SU-DHL-6 (cell line): ENCODE data around the gene KCNIP4.

Source experiments
- H2AFZ ChIP-seq: fragments of 200-600 bp; sonication (generic); 2 replicates; pipeline ENCODE4 v1.6.1; 2014; ENCODE audit warnings: low read depth, mild to moderate bottlenecking, moderate library complexity, mixed read lengths, antibody characterized with exemption, low read length; ENCODE audit not compliant: severe bottlenecking
- H3F3A ChIP-seq: fragments of 200-600 bp; shearing (Covaris generic); 2 replicates; pipeline ENCODE4 v1.6.0; 2016; ENCODE audit warnings: antibody characterized with exemption, mild to moderate bottlenecking; ENCODE audit not compliant: insufficient read depth
- H3K27ac ChIP-seq: fragments of 200-600 bp; sonication (generic); 2 replicates; pipeline ENCODE4 v1.5.1; 2016; ENCODE audit warnings: low read depth, mild to moderate bottlenecking, low read length, moderate library complexity, mixed read lengths
- H3K27me3 ChIP-seq: fragments of 200-600 bp; sonication (generic), shearing (Covaris generic); 2 replicates; pipeline ENCODE4 v1.6.0; 2014; ENCODE audit warnings: mild to moderate bottlenecking, low read length
- H3K36me3 ChIP-seq: fragments of 200-600 bp; sonication (generic); 2 replicates; pipeline ENCODE4 v1.6.1; 2014; ENCODE audit warnings: mild to moderate bottlenecking, low read length, mixed read lengths
- H3K4me2 ChIP-seq: fragments of 300-600, 200-600 bp; shearing (Covaris generic), sonication (generic); 2 replicates; pipeline ENCODE4 v1.6.0; 2014; ENCODE audit warnings: low read length, low read depth, mild to moderate bottlenecking; ENCODE audit not compliant: poor library complexity, severe bottlenecking
- H3K4me3 ChIP-seq: fragments of 200-600 bp; sonication (generic); 2 replicates; pipeline ENCODE4 v1.5.1; 2014; ENCODE audit warnings: antibody characterized with exemption, low read length, mild to moderate bottlenecking, mixed read lengths; ENCODE audit not compliant: insufficient read depth, poor library complexity, severe bottlenecking
- H3K79me2 ChIP-seq: fragments of 200-600 bp; sonication (generic); 2 replicates; pipeline ENCODE4 v1.6.1; 2014; ENCODE audit warnings: mild to moderate bottlenecking, low read length, moderate library complexity; ENCODE audit not compliant: insufficient read depth
- H3K9ac ChIP-seq: fragments of 200-600 bp; sonication (generic); 2 replicates; pipeline ENCODE4 v1.7.0; 2014; ENCODE audit warnings: mild to moderate bottlenecking, low read length
- H3K9me2 ChIP-seq: fragments of 200-600 bp; sonication (generic); replicated peaks from 2 replicates; pipeline ENCODE4 v1.6.1; 2014; ENCODE audit warnings: low read length; ENCODE audit not compliant: insufficient read depth
- H3K9me3 ChIP-seq: fragments of 200-600 bp; sonication (generic); 2 replicates; pipeline ENCODE4 v1.6.1; 2014; ENCODE audit warnings: low read length, mixed read lengths; ENCODE audit not compliant: insufficient read depth
- H4K20me1 ChIP-seq: fragments of 200-600 bp; sonication (generic); 2 replicates; pipeline ENCODE4 v1.6.1; 2014; ENCODE audit warnings: low read depth, mild to moderate bottlenecking, antibody characterized with exemption, low read length, moderate library complexity, mixed read lengths
- EZH2phosphoT487 ChIP-seq: fragments of 200-600 bp; sonication (generic), shearing (Covaris generic); conservative IDR thresholded peaks from 2 replicates; pipeline ENCODE4 v1.6.1; 2018; ENCODE audit warnings: mild to moderate bottlenecking, antibody characterized with exemption, low read length, moderate library complexity, mixed read lengths
- TF ChIP-seq, protein P1 (sequence below): fragments of 200-600 bp; sonication (generic); IDR thresholded peaks from one replicate; pipeline ENCODE4 v1.5.1; 2017; ENCODE audit warnings: antibody characterized with exemption, mild to moderate bottlenecking, low read length, moderate library complexity; ENCODE audit not compliant: insufficient read depth, poor library complexity, severe bottlenecking

KCNIP4 gene

DNA sequence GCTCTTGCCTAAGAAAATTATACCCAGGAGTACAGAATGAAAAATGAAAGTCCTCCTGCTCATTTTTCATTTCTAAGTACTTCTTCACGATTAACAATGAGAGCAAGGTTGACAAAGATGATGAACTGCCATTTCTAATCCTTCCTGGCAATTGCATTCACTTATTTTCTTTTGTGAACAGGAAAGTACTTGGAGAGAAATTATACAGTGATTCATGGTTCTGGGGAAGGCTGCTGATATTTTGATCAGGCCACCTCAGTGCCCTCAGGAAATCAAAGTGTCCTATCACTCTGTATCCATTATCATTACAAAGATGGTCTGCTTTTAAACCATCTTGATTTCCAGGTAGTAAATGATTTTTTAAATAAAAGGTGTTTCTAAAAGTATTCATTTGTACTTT lies 780.9 kb downstream of the KCNIP4 start:
- H4K20me1 ChIP-seq = no peaks in the 10 kb centered on the region
- H3K4me2 ChIP-seq = no peak overlapping the region
- no peak overlapping the region for H3K27ac ChIP-seq
- H2AFZ ChIP-seq = no peak overlapping the region
- no peaks in the 10 kb centered on the region for H3F3A ChIP-seq
- no peaks in the 10 kb centered on the region for H3K36me3 ChIP-seq
- no peak overlapping the region for H3K4me3 ChIP-seq
- no peaks in the 10 kb centered on the region for H3K9me2 ChIP-seq
- no peaks in the 10 kb centered on the region for H3K27me3 ChIP-seq
- H3K9me3 ChIP-seq = no peaks in the 10 kb centered on the region
- no peaks in the 10 kb centered on the region for H3K79me2 ChIP-seq
- no peak overlapping the region for H3K9ac ChIP-seq
- no peak for TF ChIP-seq EZH2phosphoT487
- TF ChIP-seq, protein P1, sequence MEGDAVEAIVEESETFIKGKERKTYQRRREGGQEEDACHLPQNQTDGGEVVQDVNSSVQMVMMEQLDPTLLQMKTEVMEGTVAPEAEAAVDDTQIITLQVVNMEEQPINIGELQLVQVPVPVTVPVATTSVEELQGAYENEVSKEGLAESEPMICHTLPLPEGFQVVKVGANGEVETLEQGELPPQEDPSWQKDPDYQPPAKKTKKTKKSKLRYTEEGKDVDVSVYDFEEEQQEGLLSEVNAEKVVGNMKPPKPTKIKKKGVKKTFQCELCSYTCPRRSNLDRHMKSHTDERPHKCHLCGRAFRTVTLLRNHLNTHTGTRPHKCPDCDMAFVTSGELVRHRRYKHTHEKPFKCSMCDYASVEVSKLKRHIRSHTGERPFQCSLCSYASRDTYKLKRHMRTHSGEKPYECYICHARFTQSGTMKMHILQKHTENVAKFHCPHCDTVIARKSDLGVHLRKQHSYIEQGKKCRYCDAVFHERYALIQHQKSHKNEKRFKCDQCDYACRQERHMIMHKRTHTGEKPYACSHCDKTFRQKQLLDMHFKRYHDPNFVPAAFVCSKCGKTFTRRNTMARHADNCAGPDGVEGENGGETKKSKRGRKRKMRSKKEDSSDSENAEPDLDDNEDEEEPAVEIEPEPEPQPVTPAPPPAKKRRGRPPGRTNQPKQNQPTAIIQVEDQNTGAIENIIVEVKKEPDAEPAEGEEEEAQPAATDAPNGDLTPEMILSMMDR = no peak

DNA sequence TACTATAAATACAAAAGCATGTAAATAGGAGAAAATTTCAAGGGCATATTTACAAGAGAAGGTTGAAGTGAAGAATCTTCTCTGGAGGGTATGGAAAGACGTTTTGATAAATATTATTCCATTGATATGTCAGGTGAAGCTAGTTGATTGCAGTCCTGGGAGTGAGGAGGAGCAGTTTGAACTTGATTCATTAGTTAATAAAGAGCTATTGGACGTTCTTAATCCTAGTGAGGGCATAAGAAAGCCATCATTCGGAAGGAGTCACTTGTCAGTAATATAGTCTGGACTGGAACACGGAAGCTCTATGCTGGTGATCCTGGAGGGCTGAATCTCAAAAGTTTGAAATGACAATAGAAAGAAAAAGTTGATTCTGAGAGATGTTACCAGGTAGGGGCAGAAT lies 793.2 kb downstream of the KCNIP4 start:
- no peaks in the 10 kb centered on the region for H3K9me2 ChIP-seq
- no peak overlapping the region for H3K9ac ChIP-seq
- H3K79me2 ChIP-seq = no peaks in the 10 kb centered on the region
- no peak overlapping the region for H3K4me3 ChIP-seq
- no peaks in the 10 kb centered on the region for H3K36me3 ChIP-seq
- H2AFZ ChIP-seq = no peak overlapping the region
- no peaks in the 10 kb centered on the region for H3K9me3 ChIP-seq
- no peak overlapping the region for H3K27ac ChIP-seq
- no peaks in the 10 kb centered on the region for H4K20me1 ChIP-seq
- no peak overlapping the region for H3K4me2 ChIP-seq
- H3K27me3 ChIP-seq = no peaks in the 10 kb centered on the region
- no peaks in the 10 kb centered on the region for H3F3A ChIP-seq
- no peak for TF ChIP-seq EZH2phosphoT487
- TF ChIP-seq, protein P1 = no peak

DNA sequence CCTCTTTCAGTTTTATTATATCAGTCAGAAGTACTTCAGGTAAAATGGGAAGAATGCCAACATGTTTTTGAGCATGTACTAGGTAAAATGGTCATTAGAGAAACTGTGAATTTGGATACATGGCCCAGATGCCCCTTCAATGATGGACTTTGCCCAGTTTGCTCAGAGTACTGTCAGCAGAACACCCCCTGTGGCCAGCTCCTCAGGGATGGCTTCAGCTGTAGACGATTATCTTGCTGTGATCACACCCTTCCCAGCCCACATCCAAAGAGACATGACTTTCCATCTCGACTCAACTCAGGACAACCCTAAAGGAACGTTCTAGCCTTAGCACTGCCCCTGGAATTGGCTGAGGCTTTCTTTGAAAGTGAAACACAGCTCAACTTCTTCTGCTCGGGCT lies 809.2 kb downstream of the KCNIP4 start:
- Histone ChIP-seq H3K9ac (no peak overlapping the region), H3F3A (no peaks in the 10 kb centered on the region), H4K20me1 (no peaks in the 10 kb centered on the region), H3K4me3 (no peak overlapping the region), H3K27me3 (no peaks in the 10 kb centered on the region), H2AFZ (no peak overlapping the region), H3K9me2 (no peaks in the 10 kb centered on the region), H3K27ac (no peak overlapping the region), H3K9me3 (no peaks in the 10 kb centered on the region), H3K4me2 (no peak overlapping the region), H3K36me3 (no peaks in the 10 kb centered on the region), H3K79me2 (no peaks in the 10 kb centered on the region)
- TF ChIP-seq EZH2phosphoT487 = no peak
- TF ChIP-seq, protein P1 = no peak
